ENCODE data around the gene GZF1. TPM values are rescaled to one million over a fixed set of nuclear protein-coding genes. Genes with fewer than 3 reads are reported as not detected.
A peak's percentile ranks its signal among the peaks of the same experiment; 100 is the strongest.

GZF1 gene
- total RNA-seq, 5 donors from 2014 or later (not counting 1 experiment from before 2014, with no cell fraction given), result 10.2 to 35.1 (median 13.1) TPM

DNA sequence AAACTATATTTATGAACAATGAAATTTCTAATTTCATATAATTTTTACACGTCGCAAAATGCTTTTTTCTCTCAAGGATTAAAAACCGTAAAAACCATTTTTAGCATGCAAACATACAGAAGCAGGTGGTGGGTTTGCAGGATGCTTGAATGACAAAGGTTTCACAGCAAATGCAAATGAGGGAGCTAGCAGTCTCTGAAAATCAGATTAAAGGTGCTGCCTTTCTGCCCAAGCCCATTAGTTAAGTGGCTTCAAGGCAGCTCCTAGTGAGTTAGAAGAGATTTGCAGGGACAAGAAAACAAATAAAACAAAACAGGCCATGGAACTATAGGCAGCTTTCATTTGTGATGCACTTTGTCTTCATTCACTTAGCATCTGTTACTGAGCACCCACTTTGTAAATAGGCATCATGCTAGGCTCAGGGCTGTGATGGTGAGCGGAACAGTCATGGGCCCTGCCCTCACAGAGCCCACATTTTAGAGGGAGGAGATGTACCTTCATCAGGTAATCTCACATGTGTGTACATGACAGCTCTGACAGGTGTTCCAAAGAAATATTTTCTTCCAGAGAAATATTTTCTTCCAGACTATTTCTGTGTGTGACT lies 29.8 kb downstream of the GZF1 start:
- DNase-seq, result no peak
- Mint-ChIP-seq H3K9me3 (no peaks in the 10 kb centered on the region), H3K36me3 (peaks cover 62% of the 10 kb centered on the region), H3K4me1 (no peaks in the 10 kb centered on the region), H3K27me3 (no peaks in the 10 kb centered on the region), H3K27ac (no peak overlapping the region), H3K4me3 (no peak overlapping the region)
- ATAC-seq (replicated peaks in 1 of 4), result no peak
- no peaks in the 10 kb centered on the region for H3K9me3 ChIP-seq
- H3K27ac ChIP-seq (ENCODE audit: low read length), result no peak overlapping the region
- peaks cover 4 to 37% of the 10 kb centered on the region in 2 donors for H3K36me3 ChIP-seq (ENCODE audit: control insufficient read depth in 2 of 2, extremely low read depth in 1 of 2, insufficient read depth in 1 of 2, low read length in 1 of 2)
- no peaks in the 10 kb centered on the region for H3K4me1 ChIP-seq (ENCODE audit: control insufficient read depth in 1 of 2, extremely low read depth in 1 of 2, insufficient read depth in 2 of 2, low read length in 2 of 2)
- no peaks in the 10 kb centered on the region for H3K27me3 ChIP-seq (replicated peaks in 1 of 2; ENCODE audit: control insufficient read depth in 2 of 2, extremely low read depth in 1 of 2, insufficient read depth in 2 of 2, low read length in 1 of 2)
- no peak overlapping the region for H3K4me3 ChIP-seq (ENCODE audit: control insufficient read depth in 1 of 2, extremely low read depth in 1 of 2, low read length in 1 of 2)
- CTCF ChIA-PET, result interaction anchor here in 1 of 2 donors (1.0 kb wide), 1 partner anchor 15 kb away, joined by 3 read pairs; no protein-coding TSS in a partner anchor
- WGBS (ENCODE audit: insufficient coverage), result no CpG with 5 or more reads among the region's 4 CpGs
- POLR2A ChIA-PET, result interaction anchor here in 1 of 2 donors (0.9 kb wide), 1 partner anchor 11 kb away, joined by 5 read pairs; no protein-coding TSS in a partner anchor

DNA sequence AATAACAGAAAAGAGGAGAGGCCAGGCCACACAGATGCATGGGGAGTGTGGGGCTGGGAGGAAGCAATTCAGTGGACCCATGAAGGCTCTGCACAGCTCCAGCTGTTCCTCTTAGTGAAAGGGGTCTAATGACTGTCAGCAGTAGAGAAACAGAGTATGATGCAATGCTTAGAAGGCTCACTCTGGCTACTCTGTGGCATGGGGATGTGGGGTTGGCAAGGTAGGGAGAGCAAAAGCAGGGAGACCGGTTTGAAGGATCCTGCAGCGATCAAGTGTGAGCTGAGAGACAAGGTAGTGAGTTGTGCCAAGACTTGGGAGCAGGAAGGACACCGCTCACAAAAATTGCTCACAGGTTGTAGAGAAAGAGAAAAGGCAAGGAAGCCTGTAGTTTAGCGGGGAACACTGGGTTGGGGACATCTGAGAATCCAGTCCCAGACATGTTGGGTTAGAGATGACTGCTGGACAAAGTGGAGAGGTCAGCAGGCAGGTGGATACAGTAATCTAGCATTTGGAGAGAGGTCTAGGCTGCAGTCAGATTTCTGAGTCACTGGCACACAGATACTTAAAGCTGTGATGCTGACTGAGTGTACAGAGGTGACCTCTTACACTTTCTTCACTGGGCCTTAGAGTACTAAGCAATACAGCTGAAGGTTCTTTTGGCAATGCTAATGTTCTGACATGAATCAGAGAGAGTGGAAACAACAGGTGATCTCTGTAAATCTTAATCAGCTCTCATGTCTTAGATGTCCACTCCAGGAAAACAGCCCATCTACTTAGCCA lies 32.2 kb downstream of the GZF1 start:
- POLR2A ChIA-PET, result no interaction called here
- no peak overlapping the region for H3K4me3 ChIP-seq (ENCODE audit: control insufficient read depth in 1 of 2, extremely low read depth in 1 of 2, low read length in 1 of 2)
- CTCF ChIA-PET, result interaction anchor here (0.6 kb wide), 2 partner anchors 38 to 109 kb away, joined by 3 read pairs; no protein-coding TSS in a partner anchor
- Mint-ChIP-seq H3K27ac (no peak overlapping the region), H3K4me1 (peaks cover 6 to 10% (median 9%) of the 10 kb centered on the region in 3 donors), H3K4me3 (no peak overlapping the region), H3K9me3 (no peaks in the 10 kb centered on the region), H3K27me3 (no peaks in the 10 kb centered on the region), H3K36me3 (peaks cover 55% of the 10 kb centered on the region)
- H3K27ac ChIP-seq (ENCODE audit: low read length), result no peak overlapping the region
- ATAC-seq (replicated peaks in 1 of 4) (no peak), DNase-seq (no peak)
- H3K4me1 ChIP-seq (ENCODE audit: control insufficient read depth in 1 of 2, extremely low read depth in 1 of 2, insufficient read depth in 2 of 2, low read length in 2 of 2), result peaks cover 0 to under 1% of the 10 kb centered on the region in 2 experiments
- peaks cover 4 to 39% of the 10 kb centered on the region in 2 donors for H3K36me3 ChIP-seq (ENCODE audit: control insufficient read depth in 2 of 2, extremely low read depth in 1 of 2, insufficient read depth in 1 of 2, low read length in 1 of 2)
- H3K27me3 ChIP-seq (replicated peaks in 1 of 2; ENCODE audit: control insufficient read depth in 2 of 2, extremely low read depth in 1 of 2, insufficient read depth in 2 of 2, low read length in 1 of 2), result no peaks in the 10 kb centered on the region
- WGBS (ENCODE audit: insufficient coverage), result 91% methylated on average over 4 of the region's 4 CpGs
- H3K9me3 ChIP-seq, result no peaks in the 10 kb centered on the region

DNA sequence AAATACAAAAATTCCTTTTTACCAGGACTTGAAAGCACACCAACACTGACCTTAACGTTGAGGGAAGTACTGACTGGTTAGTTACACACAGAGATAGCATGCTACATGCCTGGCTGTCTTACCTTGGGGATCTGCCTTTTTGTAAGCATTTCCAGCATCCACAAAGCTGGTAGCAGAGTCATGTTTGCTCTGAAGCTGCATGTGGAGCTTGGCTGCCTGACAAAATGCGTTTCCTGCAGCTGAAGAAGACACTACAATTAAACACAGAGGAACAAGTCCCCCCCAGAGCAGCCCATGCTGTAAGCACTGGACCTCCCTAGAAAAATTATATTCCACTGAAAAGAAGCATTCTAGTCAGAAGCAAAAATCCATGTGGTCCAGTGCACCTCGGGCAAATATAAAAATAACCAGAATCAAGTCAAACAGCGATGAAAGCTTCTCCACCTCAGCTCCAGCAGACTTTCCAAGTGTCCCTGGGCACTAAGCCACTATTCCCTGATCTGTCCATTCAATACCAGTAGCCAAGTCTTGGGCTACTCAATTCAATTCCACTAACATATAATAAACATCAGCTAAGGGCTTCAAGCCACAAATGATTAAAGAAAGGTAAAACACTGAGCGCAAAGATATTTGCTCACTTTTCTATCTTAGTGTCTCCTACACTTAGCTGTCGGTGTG lies 35.1 kb downstream of the GZF1 start:
- Histone ChIP-seq H3K4me3 (ENCODE audit: control insufficient read depth in 1 of 2, extremely low read depth in 1 of 2, low read length in 1 of 2) (no peak overlapping the region), H3K4me1 (ENCODE audit: control insufficient read depth in 1 of 2, extremely low read depth in 1 of 2, insufficient read depth in 2 of 2, low read length in 2 of 2) (peaks cover 0 to 5% of the 10 kb centered on the region in 2 experiments), H3K9me3 (no peaks in the 10 kb centered on the region), H3K27me3 (replicated peaks in 1 of 2; ENCODE audit: control insufficient read depth in 2 of 2, extremely low read depth in 1 of 2, insufficient read depth in 2 of 2, low read length in 1 of 2) (no peaks in the 10 kb centered on the region), H3K27ac (ENCODE audit: low read length) (no peak overlapping the region), H3K36me3 (ENCODE audit: control insufficient read depth in 2 of 2, extremely low read depth in 1 of 2, insufficient read depth in 1 of 2, low read length in 1 of 2) (peaks cover 4 to 34% of the 10 kb centered on the region in 2 donors)
- POLR2A ChIA-PET, result no interaction called here
- WGBS (ENCODE audit: insufficient coverage), result 96% methylated on average over 4 of the region's 6 CpGs
- CTCF ChIA-PET, result no interaction called here
- DNase-seq (no peak), ATAC-seq (replicated peaks in 1 of 4) (no peak)
- Mint-ChIP-seq H3K4me1 (peaks cover 14 to 27% (median 19%) of the 10 kb centered on the region in 3 donors), H3K27ac (no peak overlapping the region), H3K36me3 (peaks cover 48% of the 10 kb centered on the region), H3K4me3 (no peak overlapping the region), H3K9me3 (no peaks in the 10 kb centered on the region), H3K27me3 (no peaks in the 10 kb centered on the region)

DNA sequence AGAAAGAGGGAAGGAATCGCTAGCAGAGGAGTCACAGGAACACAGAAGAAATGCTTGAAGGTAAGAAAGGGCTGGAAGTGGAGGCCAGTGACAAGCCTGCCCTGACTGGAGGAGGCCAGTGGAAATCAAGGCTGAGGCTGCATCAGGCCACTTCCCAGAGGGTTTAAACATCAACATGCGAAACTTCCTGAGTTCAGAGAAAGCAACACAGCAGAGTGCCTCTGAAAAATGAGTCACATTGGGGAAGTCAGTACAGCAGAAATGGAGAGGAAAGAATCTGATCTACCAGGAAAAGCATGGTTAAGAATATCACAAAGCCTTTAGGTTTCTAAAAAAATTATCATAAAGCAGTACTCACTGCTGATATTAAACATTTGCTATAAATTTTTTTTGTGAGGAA lies 36.0 kb downstream of the GZF1 start:
- ATAC-seq (replicated peaks in 1 of 4), result no peak
- DNase-seq, result no peak
- H3K36me3 Mint-ChIP-seq, result peaks cover 45% of the 10 kb centered on the region

DNA sequence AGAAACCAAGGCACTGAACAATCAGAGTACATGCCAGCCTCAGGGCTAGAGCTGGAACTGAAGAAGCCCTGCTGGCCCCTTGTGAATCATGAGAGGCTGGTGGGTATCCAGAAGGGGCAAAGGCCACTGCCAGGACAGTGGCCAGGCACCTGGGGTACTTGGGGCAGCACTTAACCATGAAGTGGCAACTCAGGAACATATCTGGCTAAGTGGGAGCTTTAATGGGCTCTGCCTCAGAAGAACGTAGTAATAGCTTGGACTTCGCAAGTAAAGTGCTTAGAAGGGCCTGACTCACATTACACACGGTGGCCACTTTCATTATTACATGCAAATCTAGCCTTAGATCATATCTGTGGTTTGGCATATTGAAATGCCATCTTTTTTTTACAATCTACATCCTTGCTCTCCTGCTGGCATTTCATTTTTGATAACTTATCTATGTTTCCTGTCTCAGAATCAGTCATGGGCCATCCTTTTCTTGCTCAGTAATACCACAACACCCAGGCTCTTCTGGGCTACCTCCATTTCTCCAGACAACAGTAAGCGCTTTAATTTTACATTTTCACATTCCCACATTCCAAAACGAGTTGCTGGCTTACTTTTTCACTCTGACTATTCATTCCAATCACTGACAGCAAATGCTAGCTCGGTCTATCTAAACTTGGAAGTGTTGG lies 37.7 kb downstream of the GZF1 start:
- ChIA-PET CTCF (interaction anchor here in 1 of 2 donors (0.7 kb wide), 1 partner anchor 50 kb away, joined by 3 read pairs; no protein-coding TSS in a partner anchor), POLR2A (no interaction called here)
- H3K36me3 Mint-ChIP-seq, result peaks cover 31% of the 10 kb centered on the region
- ATAC-seq (replicated peaks in 1 of 4) (no peak), DNase-seq (peak in 1 of 35 experiments; percentile 18)
- Histone ChIP-seq H3K4me3 (ENCODE audit: control insufficient read depth in 1 of 2, extremely low read depth in 1 of 2, low read length in 1 of 2) (no peak overlapping the region), H3K27me3 (replicated peaks in 1 of 2; ENCODE audit: control insufficient read depth in 2 of 2, extremely low read depth in 1 of 2, insufficient read depth in 2 of 2, low read length in 1 of 2) (no peaks in the 10 kb centered on the region), H3K27ac (ENCODE audit: low read length) (no peak overlapping the region), H3K4me1 (ENCODE audit: control insufficient read depth in 1 of 2, extremely low read depth in 1 of 2, insufficient read depth in 2 of 2, low read length in 2 of 2) (peaks cover 0 to 5% of the 10 kb centered on the region in 2 experiments), H3K36me3 (ENCODE audit: control insufficient read depth in 2 of 2, extremely low read depth in 1 of 2, insufficient read depth in 1 of 2, low read length in 1 of 2) (peaks cover 0 to 20% of the 10 kb centered on the region in 2 donors), H3K9me3 (no peaks in the 10 kb centered on the region)
- no peak overlapping the region for H3K4me3 Mint-ChIP-seq
- H3K27ac Mint-ChIP-seq, result no peak overlapping the region
- no peaks in the 10 kb centered on the region for H3K27me3 Mint-ChIP-seq
- peaks cover 14 to 28% (median 23%) of the 10 kb centered on the region in 3 donors for H3K4me1 Mint-ChIP-seq
- WGBS (ENCODE audit: insufficient coverage), result 31% methylated on average over 3 of the region's 6 CpGs
- no peaks in the 10 kb centered on the region for H3K9me3 Mint-ChIP-seq

More for the DNA sequence above, 36.0 kb downstream of the GZF1 start:
- H3K27ac Mint-ChIP-seq, result peak overlapping the region in 1 of 2 donors; percentile 66
- no peak overlapping the region for H3K4me3 Mint-ChIP-seq
- Histone ChIP-seq H3K9me3 (no peaks in the 10 kb centered on the region), H3K4me3 (ENCODE audit: control insufficient read depth in 1 of 2, extremely low read depth in 1 of 2, low read length in 1 of 2) (no peak overlapping the region), H3K36me3 (ENCODE audit: control insufficient read depth in 2 of 2, extremely low read depth in 1 of 2, insufficient read depth in 1 of 2, low read length in 1 of 2) (peaks cover 4 to 37% of the 10 kb centered on the region in 2 donors), H3K27ac (ENCODE audit: low read length) (no peak overlapping the region), H3K27me3 (replicated peaks in 1 of 2; ENCODE audit: control insufficient read depth in 2 of 2, extremely low read depth in 1 of 2, insufficient read depth in 2 of 2, low read length in 1 of 2) (no peaks in the 10 kb centered on the region), H3K4me1 (ENCODE audit: control insufficient read depth in 1 of 2, extremely low read depth in 1 of 2, insufficient read depth in 2 of 2, low read length in 2 of 2) (peaks cover 0 to 5% of the 10 kb centered on the region in 2 experiments)
- WGBS (ENCODE audit: insufficient coverage), result 100% methylated on average over 1 of the region's 2 CpGs
- H3K4me1 Mint-ChIP-seq, result peaks cover 14 to 27% (median 19%) of the 10 kb centered on the region in 3 donors
- CTCF ChIA-PET, result no interaction called here
- POLR2A ChIA-PET, result no interaction called here
- no peaks in the 10 kb centered on the region for H3K9me3 Mint-ChIP-seq
- no peaks in the 10 kb centered on the region for H3K27me3 Mint-ChIP-seq

DNA sequence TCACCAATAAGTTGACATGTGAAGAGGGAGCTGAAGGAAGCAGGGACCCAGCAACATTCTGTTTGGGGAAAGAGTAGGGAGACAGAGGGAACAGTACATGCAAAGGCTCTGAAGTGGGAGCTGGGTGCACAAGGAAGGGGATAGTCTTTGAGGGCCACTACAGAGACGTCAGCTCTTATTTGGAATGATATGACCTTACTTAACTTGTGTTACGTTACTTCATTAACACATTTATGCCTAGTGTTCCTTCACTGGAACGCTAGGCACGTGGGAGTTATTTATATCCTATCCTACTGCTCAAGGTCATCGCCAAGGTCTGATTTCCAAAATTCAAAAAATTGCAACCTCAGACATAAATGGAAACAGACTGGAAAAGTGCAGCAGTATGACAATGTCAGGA lies 39.1 kb downstream of the GZF1 start:
- ChIA-PET CTCF (interaction anchor here in 1 of 2 donors (0.9 kb wide), 1 partner anchor 51 kb away, joined by 4 read pairs; no protein-coding TSS in a partner anchor), POLR2A (no interaction called here)
- Histone ChIP-seq H3K36me3 (ENCODE audit: control insufficient read depth in 2 of 2, extremely low read depth in 1 of 2, insufficient read depth in 1 of 2, low read length in 1 of 2) (peaks cover 0 to 16% of the 10 kb centered on the region in 2 donors), H3K27ac (ENCODE audit: low read length) (no peak overlapping the region), H3K27me3 (replicated peaks in 1 of 2; ENCODE audit: control insufficient read depth in 2 of 2, extremely low read depth in 1 of 2, insufficient read depth in 2 of 2, low read length in 1 of 2) (no peaks in the 10 kb centered on the region), H3K9me3 (no peaks in the 10 kb centered on the region), H3K4me1 (ENCODE audit: control insufficient read depth in 1 of 2, extremely low read depth in 1 of 2, insufficient read depth in 2 of 2, low read length in 2 of 2) (peaks cover 0 to 5% of the 10 kb centered on the region in 2 experiments), H3K4me3 (ENCODE audit: control insufficient read depth in 1 of 2, extremely low read depth in 1 of 2, low read length in 1 of 2) (no peak overlapping the region)
- Mint-ChIP-seq H3K9me3 (no peaks in the 10 kb centered on the region), H3K4me1 (peaks cover 19 to 33% (median 30%) of the 10 kb centered on the region in 3 donors), H3K27me3 (no peaks in the 10 kb centered on the region), H3K27ac (no peak overlapping the region), H3K4me3 (no peak overlapping the region), H3K36me3 (peaks cover 25% of the 10 kb centered on the region)
- WGBS (ENCODE audit: insufficient coverage), result 100% methylated on average over 1 of the region's 5 CpGs
- DNase-seq, result no peak
- ATAC-seq (replicated peaks in 1 of 4), result no peak
